Activated naive CD4-positive, alpha-beta T cell treated with Interleukin-2 at 50 U/mL for 16 hours (primary cell): ENCODE data around the gene TERT.

Experiments used
- DNase-seq: peaks from one replicate; pipeline ENCODE4 v3.0.0-alpha.2; 2020

The TERT gene

GRCh38 chr5:1317921-1318565 is 23.2 kb upstream of the TERT start:
- DNase-seq, result no peak

GRCh38 chr5:1316588-1317340 is 21.9 kb upstream of the TERT start:
- no peak for DNase-seq

- peak; percentile 46 for DNase-seq
Measured at GRCh38 chr5:1315709-1316587, 21.1 kb upstream of the TERT start.

GRCh38 chr5:1315018-1315708 is 20.3 kb upstream of the TERT start:
- no peak for DNase-seq

GRCh38 chr5:1314564-1314982 is 19.7 kb upstream of the TERT start:
- DNase-seq, result no peak

- DNase-seq, result peak; percentile 29
Measured at GRCh38 chr5:1312993-1313833, 18.3 kb upstream of the TERT start.

GRCh38 chr5:1312206-1312605 is 17.3 kb upstream of the TERT start:
- peak; percentile 19 for DNase-seq

GRCh38 chr5:1311439-1312055 is 16.7 kb upstream of the TERT start:
- no peak for DNase-seq

- no peak for DNase-seq
Measured at GRCh38 chr5:1310118-1310517, 15.2 kb upstream of the TERT start.

GRCh38 chr5:1304033-1304432 is 9.2 kb upstream of the TERT start:
- no peak for DNase-seq

- DNase-seq, result no peak
Measured at GRCh38 chr5:1302258-1302657, 7.4 kb upstream of the TERT start.

GRCh38 chr5:1300581-1301083 is 5.8 kb upstream of the TERT start:
- no peak for DNase-seq

- DNase-seq, result no peak
Measured at GRCh38 chr5:1299961-1300360, 5.1 kb upstream of the TERT start.

GRCh38 chr5:1299511-1299850 is 4.6 kb upstream of the TERT start:
- no peak for DNase-seq

GRCh38 chr5:1298723-1299510 is 4.0 kb upstream of the TERT start:
- DNase-seq, result no peak

- no peak for DNase-seq
Measured at GRCh38 chr5:1298067-1298551, 3.2 kb upstream of the TERT start.

GRCh38 chr5:1297243-1297642 is 2.4 kb upstream of the TERT start:
- no peak for DNase-seq

- no peak for DNase-seq
Measured at GRCh38 chr5:1295650-1296037, 776 bp upstream of the TERT start.

- no peak for DNase-seq
Measured at GRCh38 chr5:1294206-1294834, 548 bp downstream of the TERT start.
